ENCODE results near the gene PRPF31. TPM values are rescaled to one million over a fixed set of nuclear protein-coding genes. Genes with fewer than 3 reads are reported as not detected.

The PRPF31 gene
- polyA plus RNA-seq, 1 experiment, result 39.4 TPM

DNA sequence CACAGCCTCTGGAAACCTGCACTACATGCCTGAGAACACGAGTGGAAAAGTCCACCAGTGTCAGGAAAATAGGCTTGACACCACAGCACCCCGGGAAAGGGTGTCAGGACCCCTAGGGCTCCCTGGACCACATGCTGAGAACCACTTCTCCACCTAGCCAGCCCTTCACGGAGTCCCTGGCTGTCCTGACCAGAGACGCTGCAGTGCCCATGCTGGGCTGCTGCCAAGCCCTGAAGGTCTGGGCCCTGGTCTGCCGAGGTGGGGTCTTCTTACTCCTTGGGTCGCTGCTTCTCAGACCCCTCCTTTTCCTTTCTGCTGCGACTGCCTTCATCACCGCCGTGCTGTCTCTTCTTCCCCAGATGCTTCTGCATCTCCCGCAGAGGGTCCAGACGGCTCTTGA, 40.9 kb downstream of the PRPF31 start:
- CTCF ChIA-PET, result interaction anchor here (1.2 to 2.1 kb wide), 2 partner anchors 12 to 14 kb away, joined by 4 to 5 read pairs; no protein-coding TSS in a partner anchor
- POLR2A ChIA-PET, result interaction anchor here (0.6 kb wide), 1 partner anchor 19 kb away, joined by 3 read pairs; no protein-coding TSS in a partner anchor
- DNase-seq (ENCODE audit: low read depth), result no peak
- TF ChIP-seq CTCF (IDR thresholded peaks at IDR 0.05; ENCODE audit: insufficient read depth, low read depth, low read length), result no peak
- H3K36me3 ChIP-seq (ENCODE audit: control insufficient read depth, insufficient read depth, low read length), result peaks cover 35% of the 10 kb centered on the region
- H3K27me3 ChIP-seq (ENCODE audit: control insufficient read depth, insufficient read depth, low read length), result no peaks in the 10 kb centered on the region
- no peak overlapping the region for H3K4me3 ChIP-seq (ENCODE audit: low read depth, low read length)

DNA sequence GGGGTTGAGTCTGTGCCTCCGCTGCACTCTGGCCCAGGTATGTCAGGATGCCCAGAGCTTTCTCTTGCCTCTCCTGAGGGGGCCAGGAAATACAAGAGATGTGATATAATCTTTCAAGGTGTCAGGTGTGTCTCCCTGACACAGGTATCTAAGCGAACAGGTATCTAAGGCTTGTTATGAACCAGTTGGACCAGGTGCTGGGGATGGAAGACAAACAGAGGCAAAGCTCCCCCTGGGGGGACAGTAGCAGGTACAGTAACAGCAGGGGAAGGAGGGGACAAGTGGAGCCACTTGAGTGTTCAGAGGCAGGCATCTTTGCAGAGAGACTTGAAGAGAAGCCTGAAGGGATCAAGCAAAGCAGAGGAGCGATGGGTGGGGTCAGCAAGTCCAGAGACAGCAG, 41.4 kb downstream of the PRPF31 start:
- Histone ChIP-seq H3K27me3 (ENCODE audit: control insufficient read depth, insufficient read depth, low read length) (no peaks in the 10 kb centered on the region), H3K36me3 (ENCODE audit: control insufficient read depth, insufficient read depth, low read length) (peaks cover 34% of the 10 kb centered on the region), H3K4me3 (ENCODE audit: low read depth, low read length) (no peak overlapping the region)
- ChIA-PET CTCF (interaction anchor here (1.2 to 2.1 kb wide), 2 partner anchors 11 to 14 kb away, joined by 4 to 5 read pairs; no protein-coding TSS in a partner anchor), POLR2A (interaction anchor here (0.6 kb wide), 1 partner anchor 20 kb away, joined by 3 read pairs; no protein-coding TSS in a partner anchor)
- no peak for DNase-seq (ENCODE audit: low read depth)
- no peak for TF ChIP-seq CTCF (IDR thresholded peaks at IDR 0.05; ENCODE audit: insufficient read depth, low read depth, low read length)

DNA sequence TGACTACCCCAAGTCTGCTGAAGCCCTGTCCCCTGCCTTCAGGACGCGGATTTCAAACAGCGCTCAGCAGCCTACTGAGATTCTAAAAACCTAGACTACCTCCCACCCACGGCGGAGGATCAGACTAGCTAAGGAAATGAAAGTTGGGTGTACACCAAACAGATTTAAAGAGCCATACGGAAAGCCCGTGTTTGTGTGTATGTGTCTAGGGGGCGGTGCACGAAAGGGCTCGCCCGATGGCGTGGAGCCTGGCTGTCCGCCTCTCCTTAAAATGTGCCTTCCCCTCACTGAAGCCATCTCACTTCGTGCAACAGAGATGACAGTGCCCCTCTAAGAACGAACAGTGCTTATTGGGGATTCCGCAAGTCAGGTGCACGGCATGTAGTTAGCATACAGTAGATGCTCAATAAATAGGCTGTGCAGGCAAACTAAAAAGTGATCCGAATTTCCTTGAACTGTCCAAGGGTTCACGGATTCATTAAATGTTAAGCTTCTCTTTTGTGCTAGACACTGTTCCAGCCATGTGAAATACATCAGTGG, 43.3 kb downstream of the PRPF31 start:
- no peaks in the 10 kb centered on the region for H3K27me3 ChIP-seq (ENCODE audit: control insufficient read depth, insufficient read depth, low read length)
- CTCF ChIA-PET, result interaction anchor here (0.7 to 1.6 kb wide), 4 partner anchors 10 to 73 kb away, joined by 3 to 7 read pairs (median 5); partner anchors contain the start of gene TMC4
- DNase-seq (ENCODE audit: low read depth), result no peak
- H3K4me3 ChIP-seq (ENCODE audit: low read depth, low read length), result peak overlapping the region; percentile 62
- POLR2A ChIA-PET, result interaction anchor here (0.6 to 1.8 kb wide), 3 partner anchors 22 to 331 kb away, joined by 3 to 7 read pairs (median 3); partner anchors contain the start of genes CNOT3 and MBOAT7
- no peak for TF ChIP-seq CTCF (IDR thresholded peaks at IDR 0.05; ENCODE audit: insufficient read depth, low read depth, low read length)
- peaks cover 20% of the 10 kb centered on the region for H3K36me3 ChIP-seq (ENCODE audit: control insufficient read depth, insufficient read depth, low read length)

GRCh38 chr19:54159352-54160181, 44.0 kb downstream of the PRPF31 start, which contains the start of gene LENG1:
LENG1 (minus strand) TSS chr19:54159721; CDS start chr19:54159695, 26 bp downstream.
- TF ChIP-seq CTCF (IDR thresholded peaks at IDR 0.05; ENCODE audit: insufficient read depth, low read depth, low read length), result no peak
- peak within 1 kb of the TSS; percentile 62 for H3K4me3 ChIP-seq (ENCODE audit: low read depth, low read length)
- ChIA-PET CTCF (interaction anchor here (0.7 to 1.6 kb wide), 4 partner anchors 9 to 72 kb away, joined by 3 to 7 read pairs (median 5); partner anchors contain the start of gene TMC4), POLR2A (interaction anchor here (1.3 to 1.8 kb wide), 2 partner anchors 23 to 30 kb away, joined by 3 to 7 read pairs; partner anchors contain the start of genes CNOT3 and MBOAT7)
- peak; percentile 100 for DNase-seq (ENCODE audit: low read depth)
- no peaks in the 10 kb centered on the region for H3K27me3 ChIP-seq (ENCODE audit: control insufficient read depth, insufficient read depth, low read length)
- peaks cover 17% of the 10 kb centered on the region for H3K36me3 ChIP-seq (ENCODE audit: control insufficient read depth, insufficient read depth, low read length)

Data from BJ (cell line).